GM19351 (cell line): ENCODE measurements around the gene AK3.

ENCODE experiments used
- ATAC-seq: cut with Tn5 transposase; IDR thresholded peaks from one replicate; pipeline ENCODE4 v1.9.1; 2021; ENCODE audit warnings: mild to moderate bottlenecking, moderate library complexity; ENCODE audit not compliant: unreplicated experiment

Gene AK3

DNA sequence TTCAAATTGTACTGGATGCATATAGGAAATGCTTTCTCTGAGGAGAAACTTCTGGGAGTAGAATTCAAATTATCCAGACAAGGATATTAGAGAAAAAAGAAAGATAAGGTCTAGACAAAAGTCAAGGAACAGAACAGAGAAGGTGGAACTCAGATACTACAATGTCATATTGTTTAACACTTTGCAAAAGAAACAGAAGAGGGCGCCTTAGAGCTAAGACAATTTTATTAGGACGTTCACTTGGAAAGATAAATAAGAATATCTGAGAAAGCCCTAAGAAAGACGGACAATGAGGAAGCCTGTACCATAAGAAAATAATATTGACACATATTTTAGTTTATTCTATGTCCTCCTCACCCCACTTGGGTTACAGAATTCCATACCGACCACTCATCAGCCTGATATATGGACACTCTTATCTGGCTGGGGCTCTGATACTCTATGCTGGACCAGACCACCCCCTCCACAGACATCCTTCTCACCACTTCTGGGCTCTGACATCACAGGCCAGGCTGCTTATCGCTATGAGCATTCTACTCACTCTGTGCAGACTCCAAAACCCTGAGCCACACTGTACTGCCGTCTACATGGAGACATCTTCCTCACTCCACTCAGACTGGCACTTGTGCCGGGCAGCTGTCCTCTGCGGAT, 9.1 kb upstream of the AK3 start:
- ATAC-seq = peak; percentile 56

DNA sequence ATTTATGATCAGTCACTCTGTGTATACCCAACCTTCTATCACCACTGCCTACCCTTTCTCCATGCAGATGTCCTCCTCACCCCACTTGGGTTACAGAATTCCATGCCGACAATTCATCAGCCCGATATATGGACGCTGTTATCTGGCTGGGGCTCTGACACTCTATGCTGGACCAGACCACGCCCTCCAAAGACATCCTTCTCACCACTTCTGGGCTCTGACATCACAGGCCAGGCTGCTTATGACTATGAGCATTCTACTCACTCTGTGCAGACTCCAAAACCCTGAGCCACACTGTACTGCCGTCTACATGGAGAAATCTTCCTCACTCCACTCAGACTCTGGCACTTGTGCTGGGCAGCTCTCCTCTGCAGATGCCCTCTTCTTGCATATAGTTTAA, 7.6 kb upstream of the AK3 start:
- no peak for ATAC-seq

GRCh38 chr9:4746278-4747030, 5.5 kb upstream of the AK3 start:
- no peak for ATAC-seq

DNA sequence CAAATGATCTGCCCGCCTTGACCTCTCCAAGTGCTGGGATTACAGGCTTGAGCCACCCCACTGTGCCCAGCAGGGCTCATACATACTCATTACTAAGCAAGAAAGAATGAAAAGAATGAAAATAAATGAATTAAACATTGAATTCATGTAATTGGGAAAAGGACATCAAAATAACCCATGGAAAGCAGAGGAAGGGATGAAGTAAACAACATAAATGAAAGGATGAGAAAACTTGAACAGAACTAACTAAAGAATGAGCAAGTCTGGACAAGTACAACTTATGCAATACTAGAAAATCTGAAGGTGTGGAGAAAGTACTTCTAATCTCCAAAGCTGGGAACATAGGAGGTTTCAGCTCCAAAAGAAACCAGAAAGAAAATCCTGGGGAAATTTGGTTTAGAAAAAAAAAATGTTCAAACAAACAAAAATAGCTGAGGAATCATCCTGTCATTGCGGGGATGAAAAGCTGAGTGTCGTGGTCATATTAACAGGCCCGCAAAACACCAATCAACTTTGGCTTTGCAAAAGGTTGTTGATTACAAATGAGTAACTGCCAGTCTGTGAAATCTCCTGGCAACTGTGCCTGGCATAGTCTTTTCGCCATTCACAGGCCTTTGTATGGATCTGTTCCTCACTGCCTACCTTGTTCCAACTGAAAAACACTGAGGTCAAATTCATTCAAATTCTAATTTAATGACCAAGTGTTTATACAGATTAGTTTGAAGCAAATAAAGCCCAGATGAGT, 2.3 kb upstream of the AK3 start:
- ATAC-seq = no peak

DNA sequence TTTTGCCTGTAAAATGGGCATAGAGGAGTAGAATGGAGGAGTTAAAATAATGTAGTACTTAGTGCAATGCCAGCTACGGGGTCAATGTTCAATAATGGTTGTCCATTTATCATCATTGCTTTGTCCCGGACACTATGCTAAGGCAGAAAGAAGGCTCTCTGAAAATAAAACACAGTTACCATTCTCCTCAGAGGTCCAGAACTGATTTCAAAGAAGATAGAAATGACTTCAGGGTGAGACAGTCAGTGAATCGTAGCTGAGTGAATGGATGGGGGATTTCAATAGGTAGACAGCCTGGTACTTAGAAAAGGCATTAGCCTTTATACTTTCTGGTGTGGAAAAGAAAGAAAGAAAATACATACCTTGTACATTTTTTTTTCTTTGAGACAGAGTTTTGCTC, 1.2 kb upstream of the AK3 start:
- no peak for ATAC-seq

- peak; percentile 5 for ATAC-seq
These were observed 525 bp upstream of the AK3 start for GRCh38 chr9:4741365-4742089.

DNA sequence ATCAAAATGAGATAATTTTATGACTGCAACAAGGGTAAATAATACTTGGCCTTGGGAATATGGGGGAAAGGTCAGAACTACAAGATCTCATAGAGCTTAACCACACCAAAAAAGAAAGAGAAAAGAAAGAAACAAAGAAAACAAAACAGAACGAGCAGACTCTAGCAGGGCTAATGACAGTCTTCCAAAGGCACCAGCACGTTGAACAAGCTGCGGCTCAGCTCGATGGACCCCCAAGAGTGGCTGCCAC, 689 bp downstream of the AK3 start:
- ATAC-seq = no peak

- no peak for ATAC-seq
These were observed 1.2 kb downstream of the AK3 start for GRCh38 chr9:4739587-4740387.

DNA sequence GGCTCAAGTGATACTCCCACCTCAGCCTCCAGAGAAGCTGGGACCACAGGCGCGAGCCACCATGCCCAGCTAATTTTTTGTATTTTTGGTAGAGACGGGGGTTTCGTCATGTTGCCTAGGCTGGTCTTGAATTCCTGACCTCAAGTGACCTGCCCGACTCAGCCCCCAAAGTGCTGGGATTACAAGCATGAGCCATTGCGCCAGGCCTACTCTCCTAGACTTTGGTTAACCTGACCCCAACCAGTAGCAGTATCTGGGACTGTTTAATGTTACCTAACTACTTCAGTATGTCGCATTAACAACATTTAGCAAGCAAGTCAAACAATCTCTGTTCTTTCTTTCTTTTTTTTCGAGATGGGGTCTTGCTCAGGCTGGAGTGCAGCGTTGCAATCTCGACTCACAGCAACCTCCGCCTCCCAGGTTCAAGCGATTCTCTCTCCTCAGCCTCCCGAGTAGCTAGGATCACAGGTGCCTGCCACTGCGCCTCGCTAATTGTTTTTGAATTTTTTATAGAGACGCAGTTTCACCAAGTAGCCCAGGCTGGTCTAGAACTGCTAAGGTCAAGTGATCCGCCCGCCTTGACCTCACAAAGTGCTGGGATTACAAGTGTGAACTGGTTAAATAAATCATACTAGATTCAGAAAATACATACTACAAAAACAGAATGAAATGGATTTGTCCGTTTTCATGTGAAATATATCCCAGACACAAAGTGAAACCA, 2.0 kb downstream of the AK3 start:
- no peak for ATAC-seq

DNA sequence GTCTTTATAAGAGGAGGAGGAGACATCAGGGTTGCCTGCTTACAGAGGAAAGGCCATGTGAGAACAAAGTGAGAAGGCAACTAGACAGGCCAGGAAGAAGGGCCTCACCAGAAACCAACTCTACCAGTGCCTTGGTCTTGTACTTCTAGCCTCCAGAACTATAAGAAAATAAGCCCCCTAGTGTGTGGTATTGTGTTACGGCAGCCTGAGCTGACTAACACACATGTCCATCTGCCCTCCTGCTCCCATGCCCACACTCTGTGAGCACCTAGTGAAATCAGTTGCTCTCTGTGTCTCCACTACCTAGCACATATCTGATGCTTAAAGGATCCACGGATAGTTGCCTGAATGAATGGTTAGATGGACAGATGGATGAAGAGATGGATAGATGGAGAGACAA, 6.9 kb downstream of the AK3 start:
- no peak for ATAC-seq

- no peak for ATAC-seq
These were observed 8.1 kb downstream of the AK3 start for GRCh38 chr9:4732890-4733289.

- ATAC-seq = no peak
These were observed 13.4 kb downstream of the AK3 start for GRCh38 chr9:4727593-4727992.

DNA sequence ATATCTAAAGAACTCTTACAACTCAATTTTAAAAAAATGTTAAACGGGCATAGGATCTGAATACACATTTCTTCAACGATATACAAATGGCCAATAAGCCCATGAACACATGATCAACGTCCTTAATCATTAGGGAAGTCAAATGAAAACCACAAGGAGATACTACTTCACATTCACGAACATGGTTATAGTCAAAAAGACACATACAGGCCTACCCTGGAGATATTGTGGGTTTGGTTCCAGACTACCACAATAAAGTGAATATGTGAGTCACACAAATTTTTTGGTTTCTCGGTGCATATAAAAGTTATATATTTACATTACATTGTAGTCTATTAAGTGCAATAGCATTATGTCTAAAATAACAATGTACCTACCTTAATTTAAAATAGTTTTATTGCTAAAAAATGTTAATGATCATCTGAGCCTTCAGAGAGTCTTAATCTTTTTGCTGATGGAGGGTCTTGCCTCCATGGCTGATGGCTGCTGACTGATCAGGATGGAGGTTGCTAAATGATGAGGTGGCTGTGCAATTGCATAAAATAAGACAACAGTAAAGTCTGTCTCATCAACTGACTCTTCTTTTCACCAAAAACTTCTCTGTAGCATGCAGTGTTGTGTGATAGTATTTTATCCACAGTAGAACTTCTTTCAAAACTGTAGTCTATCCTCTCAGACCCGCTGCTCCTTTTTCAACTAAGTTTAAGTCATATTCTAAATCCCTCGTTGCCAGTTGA, 15.1 kb downstream of the AK3 start:
- no peak for ATAC-seq

DNA sequence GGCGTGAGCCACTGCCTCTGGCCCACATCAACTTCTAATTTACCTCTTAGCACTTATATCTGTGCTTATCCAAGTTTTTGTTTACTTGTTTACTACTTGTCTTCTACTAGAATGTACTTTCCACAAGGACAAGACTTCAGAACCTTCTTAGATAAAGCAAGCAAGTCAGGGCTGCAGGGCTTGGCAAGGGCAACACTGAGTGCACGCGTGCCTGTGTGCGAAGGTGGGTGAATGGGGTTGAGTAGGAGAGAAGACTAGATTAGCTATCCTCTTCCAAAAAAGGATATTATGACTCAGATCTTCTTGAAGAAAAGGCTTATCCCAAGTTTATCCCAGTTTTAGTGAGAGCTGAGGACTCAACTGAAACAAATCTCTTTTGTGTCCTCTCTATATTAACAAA, 19.3 kb downstream of the AK3 start:
- ATAC-seq = no peak

GRCh38 chr9:4718911-4719310, 22.1 kb downstream of the AK3 start:
- ATAC-seq = no peak

DNA sequence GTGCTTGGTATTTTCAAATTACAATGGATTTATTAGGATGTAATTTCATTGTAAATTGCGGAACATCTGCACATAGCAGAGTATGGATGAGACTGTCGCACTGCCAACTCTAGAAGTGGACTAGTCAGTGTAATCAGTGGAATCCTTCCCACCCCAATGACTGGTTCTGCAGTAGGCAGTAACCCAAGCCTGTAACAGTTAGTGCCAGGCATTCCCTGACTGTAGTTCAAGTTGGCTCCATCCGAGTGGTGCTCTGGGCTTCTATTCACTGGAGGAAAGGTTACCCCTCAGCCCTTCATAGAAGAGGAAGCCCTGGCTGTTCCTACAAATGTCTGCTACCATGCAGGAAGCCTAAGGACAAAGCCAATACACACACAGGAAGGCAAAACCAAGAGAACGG, 23.2 kb downstream of the AK3 start:
- ATAC-seq = no peak

DNA sequence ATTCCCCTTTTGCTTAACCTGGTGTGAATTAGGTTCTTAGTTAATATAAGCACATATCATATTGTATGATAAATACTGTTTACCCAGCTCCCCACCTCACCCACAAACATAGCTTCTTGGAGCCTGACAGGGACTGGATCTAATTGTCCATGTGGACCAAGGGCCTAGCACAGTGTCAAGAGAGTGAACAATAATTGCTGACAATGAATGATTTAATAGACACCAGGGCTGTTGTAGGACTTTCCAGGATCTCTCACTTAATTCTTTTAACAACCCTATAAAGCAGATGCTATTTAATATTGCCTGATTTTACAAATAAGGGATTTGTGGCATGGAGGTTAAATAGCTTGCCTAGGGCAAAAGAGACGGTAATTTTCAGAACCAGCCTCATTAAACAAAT, 24.8 kb downstream of the AK3 start:
- no peak for ATAC-seq

- ATAC-seq = no peak
These were observed 26.6 kb downstream of the AK3 start for GRCh38 chr9:4714266-4715016.

DNA sequence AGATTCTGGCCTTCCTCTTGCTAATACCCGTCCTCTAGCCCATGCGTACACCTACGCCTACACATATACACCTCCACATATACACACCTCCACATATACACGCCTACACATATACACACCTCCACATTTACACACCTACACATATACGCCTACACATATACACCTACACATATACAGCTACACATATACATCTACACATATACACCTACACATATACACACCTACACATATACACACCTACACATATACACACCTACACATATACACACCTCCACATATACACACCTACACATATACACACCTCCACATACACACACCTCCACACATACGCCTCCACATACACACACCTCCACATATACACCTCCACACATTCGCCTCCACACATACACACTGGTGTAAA, 27.2 kb downstream of the AK3 start:
- ATAC-seq = no peak
